ENCODE results near the gene SFMBT2.
"Not testable (repeated sequence)": the region's sequence is repeated elsewhere in the genome, so short reads cannot be mapped to it uniquely, and the experiment has no call there.

Gene SFMBT2

DNA sequence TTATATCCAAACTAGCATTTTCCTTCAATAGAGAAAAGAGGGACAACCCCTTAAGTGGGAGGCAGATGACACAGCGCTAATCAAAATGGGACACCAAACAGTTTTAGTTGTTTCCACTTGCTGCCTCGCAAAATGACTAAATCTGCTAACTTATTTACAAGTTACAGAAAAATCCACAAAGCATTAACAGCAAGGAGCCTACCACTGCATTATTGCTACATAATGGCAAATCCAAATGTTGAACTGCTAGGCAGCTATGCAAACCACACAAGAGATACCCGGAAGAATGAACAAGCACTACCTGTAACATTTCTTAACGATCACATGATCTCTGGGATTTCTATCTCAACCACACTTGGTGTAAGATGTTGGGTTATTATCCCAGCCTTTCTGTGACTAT is 96.7 kb downstream of the SFMBT2 start:
- H3K9me3 ChIP-seq (ENCODE audit: insufficient read depth, low read depth, low read length) = peaks cover 2% of the 10 kb centered on the region

DNA sequence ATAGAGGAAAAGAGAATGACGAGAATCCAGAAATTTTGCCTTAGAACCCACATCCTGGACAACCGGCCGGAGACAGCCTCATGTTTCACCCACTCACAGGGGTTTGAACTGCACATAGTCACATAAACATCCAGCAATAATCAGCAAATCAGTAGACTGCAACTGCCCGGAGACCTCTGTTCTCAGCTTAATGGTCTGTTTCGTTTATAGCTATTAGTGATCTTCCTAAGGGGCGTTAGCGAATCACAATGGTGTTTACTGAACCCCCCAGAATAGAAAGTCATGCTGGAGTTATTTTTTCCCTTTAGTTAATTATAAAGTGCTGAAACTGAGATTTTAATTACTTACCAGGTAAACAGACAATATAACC is 98.4 kb downstream of the SFMBT2 start:
- Histone ChIP-seq H3K27me3 (ENCODE audit: insufficient read depth, low read length) (no peaks in the 10 kb centered on the region), H3K36me3 (ENCODE audit: control insufficient read depth in 1 of 2, insufficient read depth in 2 of 2, low read length in 2 of 2) (no peaks in the 10 kb centered on the region), H4K91ac (ENCODE audit: low read depth, low read length) (no peak overlapping the region), H3K27ac (ENCODE audit: low read depth, low read length) (no peak overlapping the region), H3K18ac (ENCODE audit: low read length) (no peak overlapping the region), H2AK5ac (ENCODE audit: low read length) (no peak overlapping the region), H3K23ac (ENCODE audit: low read length) (no peak overlapping the region), H2BK5ac (ENCODE audit: low read depth, low read length, poor library complexity) (no peak overlapping the region), H2AFZ (ENCODE audit: insufficient read depth, low read length, poor library complexity) (no peak overlapping the region), H3K4me1 (ENCODE audit: control insufficient read depth in 1 of 2, insufficient read depth in 2 of 2, low read length in 2 of 2) (no peaks in the 10 kb centered on the region), H3K14ac (ENCODE audit: low read length) (no peak overlapping the region), H3K4me3 (ENCODE audit: low read depth, low read length) (no peak overlapping the region), H2BK120ac (ENCODE audit: insufficient read depth, low read length, poor library complexity) (no peak overlapping the region), H2BK12ac (ENCODE audit: low read length) (no peak overlapping the region), H3K9ac (ENCODE audit: low read length) (no peak overlapping the region), H4K8ac (ENCODE audit: low read depth, low read length) (no peak overlapping the region), H3K79me2 (ENCODE audit: control insufficient read depth, insufficient read depth, low read length, poor library complexity) (no peaks in the 10 kb centered on the region), H4K12ac (ENCODE audit: low read depth, low read length) (no peak overlapping the region), H3K79me1 (ENCODE audit: low read length) (no peaks in the 10 kb centered on the region), H3K4ac (ENCODE audit: low read depth, low read length) (no peak overlapping the region), H3K9me3 (ENCODE audit: insufficient read depth, low read depth, low read length) (peaks cover 2% of the 10 kb centered on the region), H3K4me2 (ENCODE audit: low read length) (no peak overlapping the region)
- no CpG with 5 or more reads among the region's 7 CpGs for WGBS (ENCODE audit: extremely low coverage, insufficient coverage, insufficient read length)
- no peak for DNase-seq

More for the DNA sequence above, 96.7 kb downstream of the SFMBT2 start:
- H3K36me3 ChIP-seq (ENCODE audit: control insufficient read depth in 1 of 2, insufficient read depth in 2 of 2, low read length in 2 of 2) = no peaks in the 10 kb centered on the region
- no peak overlapping the region for H2BK5ac ChIP-seq (ENCODE audit: low read depth, low read length, poor library complexity)
- no peak overlapping the region for H3K18ac ChIP-seq (ENCODE audit: low read length)
- no peak for DNase-seq
- no peaks in the 10 kb centered on the region for H3K79me2 ChIP-seq (ENCODE audit: control insufficient read depth, insufficient read depth, low read length, poor library complexity)
- no peak overlapping the region for H3K4me3 ChIP-seq (ENCODE audit: low read depth, low read length)
- H3K23ac ChIP-seq (ENCODE audit: low read length) = no peak overlapping the region
- H2BK12ac ChIP-seq (ENCODE audit: low read length) = no peak overlapping the region
- no peak overlapping the region for H3K27ac ChIP-seq (ENCODE audit: low read depth, low read length)
- no peaks in the 10 kb centered on the region for H3K4me1 ChIP-seq (ENCODE audit: control insufficient read depth in 1 of 2, insufficient read depth in 2 of 2, low read length in 2 of 2)
- no peak overlapping the region for H2AFZ ChIP-seq (ENCODE audit: insufficient read depth, low read length, poor library complexity)
- H3K9ac ChIP-seq (ENCODE audit: low read length) = no peak overlapping the region
- H3K14ac ChIP-seq (ENCODE audit: low read length) = no peak overlapping the region
- no peak overlapping the region for H2BK120ac ChIP-seq (ENCODE audit: insufficient read depth, low read length, poor library complexity)
- H4K8ac ChIP-seq (ENCODE audit: low read depth, low read length) = no peak overlapping the region
- H4K12ac ChIP-seq (ENCODE audit: low read depth, low read length) = no peak overlapping the region
- no peaks in the 10 kb centered on the region for H3K27me3 ChIP-seq (ENCODE audit: insufficient read depth, low read length)
- H3K79me1 ChIP-seq (ENCODE audit: low read length) = no peaks in the 10 kb centered on the region
- no CpG with 5 or more reads among the region's 4 CpGs for WGBS (ENCODE audit: extremely low coverage, insufficient coverage, insufficient read length)
- H3K4me2 ChIP-seq (ENCODE audit: low read length) = no peak overlapping the region
- no peak overlapping the region for H4K91ac ChIP-seq (ENCODE audit: low read depth, low read length)
- H2AK5ac ChIP-seq (ENCODE audit: low read length) = no peak overlapping the region
- H3K4ac ChIP-seq (ENCODE audit: low read depth, low read length) = no peak overlapping the region

GRCh38 chr10:7311850-7312487 is 98.9 kb downstream of the SFMBT2 start:
- not testable (repeated sequence) for H3K4me3 ChIP-seq (ENCODE audit: low read depth, low read length); H2BK12ac ChIP-seq (ENCODE audit: low read length); H3K36me3 ChIP-seq (ENCODE audit: control insufficient read depth in 1 of 2, insufficient read depth in 2 of 2, low read length in 2 of 2); H2AK5ac ChIP-seq (ENCODE audit: low read length); H3K79me2 ChIP-seq (ENCODE audit: control insufficient read depth, insufficient read depth, low read length, poor library complexity); H3K4ac ChIP-seq (ENCODE audit: low read depth, low read length); H4K91ac ChIP-seq (ENCODE audit: low read depth, low read length); H3K9me3 ChIP-seq (ENCODE audit: insufficient read depth, low read depth, low read length); H2AFZ ChIP-seq (ENCODE audit: insufficient read depth, low read length, poor library complexity); H3K27me3 ChIP-seq (ENCODE audit: insufficient read depth, low read length); H3K27ac ChIP-seq (ENCODE audit: low read depth, low read length); H4K8ac ChIP-seq (ENCODE audit: low read depth, low read length); H3K9ac ChIP-seq (ENCODE audit: low read length); DNase-seq; H3K4me1 ChIP-seq (ENCODE audit: control insufficient read depth in 1 of 2, insufficient read depth in 2 of 2, low read length in 2 of 2); H2BK120ac ChIP-seq (ENCODE audit: insufficient read depth, low read length, poor library complexity); H3K14ac ChIP-seq (ENCODE audit: low read length); H3K79me1 ChIP-seq (ENCODE audit: low read length); H3K23ac ChIP-seq (ENCODE audit: low read length); H4K12ac ChIP-seq (ENCODE audit: low read depth, low read length); H2BK5ac ChIP-seq (ENCODE audit: low read depth, low read length, poor library complexity); H3K4me2 ChIP-seq (ENCODE audit: low read length); H3K18ac ChIP-seq (ENCODE audit: low read length)
- no CpG with 5 or more reads among the region's 13 CpGs for WGBS (ENCODE audit: extremely low coverage, insufficient coverage, insufficient read length)

- H2BK5ac ChIP-seq (ENCODE audit: low read depth, low read length, poor library complexity) = no peak overlapping the region
- H3K36me3 ChIP-seq (ENCODE audit: control insufficient read depth in 1 of 2, insufficient read depth in 2 of 2, low read length in 2 of 2) = no peaks in the 10 kb centered on the region
- no peaks in the 10 kb centered on the region for H3K79me2 ChIP-seq (ENCODE audit: control insufficient read depth, insufficient read depth, low read length, poor library complexity)
- no peaks in the 10 kb centered on the region for H3K27me3 ChIP-seq (ENCODE audit: insufficient read depth, low read length)
- H3K23ac ChIP-seq (ENCODE audit: low read length) = no peak overlapping the region
- no peak overlapping the region for H3K18ac ChIP-seq (ENCODE audit: low read length)
- no peak overlapping the region for H2BK12ac ChIP-seq (ENCODE audit: low read length)
- no CpG with 5 or more reads among the region's 9 CpGs for whole genome bisulfite sequencing (ENCODE audit: extremely low coverage, insufficient coverage, insufficient read length)
- H4K8ac ChIP-seq (ENCODE audit: low read depth, low read length) = no peak overlapping the region
- H2AFZ ChIP-seq (ENCODE audit: insufficient read depth, low read length, poor library complexity) = no peak overlapping the region
- no peaks in the 10 kb centered on the region for H3K4me1 ChIP-seq (ENCODE audit: control insufficient read depth in 1 of 2, insufficient read depth in 2 of 2, low read length in 2 of 2)
- H3K27ac ChIP-seq (ENCODE audit: low read depth, low read length) = no peak overlapping the region
- H3K4me2 ChIP-seq (ENCODE audit: low read length) = no peak overlapping the region
- peaks cover 1% of the 10 kb centered on the region for H3K9me3 ChIP-seq (ENCODE audit: insufficient read depth, low read depth, low read length)
- H2AK5ac ChIP-seq (ENCODE audit: low read length) = no peak overlapping the region
- no peak overlapping the region for H4K91ac ChIP-seq (ENCODE audit: low read depth, low read length)
- no peak overlapping the region for H3K4ac ChIP-seq (ENCODE audit: low read depth, low read length)
- no peak overlapping the region for H4K12ac ChIP-seq (ENCODE audit: low read depth, low read length)
- H3K14ac ChIP-seq (ENCODE audit: low read length) = no peak overlapping the region
- no peak overlapping the region for H3K4me3 ChIP-seq (ENCODE audit: low read depth, low read length)
- H3K79me1 ChIP-seq (ENCODE audit: low read length) = no peaks in the 10 kb centered on the region
- no peak overlapping the region for H2BK120ac ChIP-seq (ENCODE audit: insufficient read depth, low read length, poor library complexity)
- no peak overlapping the region for H3K9ac ChIP-seq (ENCODE audit: low read length)
- no peak for DNase-seq
Observed at GRCh38 chr10:7311218-7311849, 99.5 kb downstream of the SFMBT2 start.

Measured in trophoblast cell (in vitro differentiated cells and primary cell).